ENCODE results near the gene STK38L. TPM values are rescaled to one million over a fixed set of nuclear protein-coding genes. Genes with fewer than 3 reads are reported as not detected.

STK38L gene
- total and polyA plus RNA-seq, 7 donors: 3.7 to 21.2 (median 16.3) TPM

- H3K27me3 ChIP-seq (ENCODE audit: insufficient read depth in 3 of 3, low read length in 2 of 3): no peaks in the 10 kb centered on the region
- H3K4me1 ChIP-seq: peaks cover 29% of the 10 kb centered on the region
- intact Hi-C loops (cut with DNase I): no loop called here
- peak overlapping the region; percentile 54 for H3K27ac ChIP-seq
- DNase-seq: no peak
- no peaks in the 10 kb centered on the region for H3K36me3 ChIP-seq (ENCODE audit: insufficient read depth in 1 of 2, low read depth in 1 of 2)
- no peak for TF ChIP-seq CTCF (IDR thresholded peaks at IDR 0.05)
- WGBS, 3 donors: 93 to 95% (median 93%) methylated on average over 3 of the region's 3 CpGs
- no peaks in the 10 kb centered on the region for H3K9me3 ChIP-seq
- H3K4me3 ChIP-seq: no peak overlapping the region
- no peak for ATAC-seq
Measured at GRCh38 chr12:27284021-27284420, 39.9 kb downstream of the STK38L start.

- WGBS, 3 donors: 61 to 68% (median 64%) methylated on average over 2 of the region's 2 CpGs
- no peaks in the 10 kb centered on the region for H3K9me3 ChIP-seq
- H3K4me3 ChIP-seq: no peak overlapping the region
- H3K27me3 ChIP-seq (ENCODE audit: insufficient read depth in 3 of 3, low read length in 2 of 3): no peaks in the 10 kb centered on the region
- no peak for DNase-seq
- H3K27ac ChIP-seq: peak overlapping the region; percentile 54
- peaks cover 29% of the 10 kb centered on the region for H3K4me1 ChIP-seq
- TF ChIP-seq CTCF (IDR thresholded peaks at IDR 0.05): no peak
- intact Hi-C loops (cut with DNase I): no loop called here
- peak in 1 of 4 donors; percentile 22 for ATAC-seq
- H3K36me3 ChIP-seq (ENCODE audit: insufficient read depth in 1 of 2, low read depth in 1 of 2): no peaks in the 10 kb centered on the region
Measured at GRCh38 chr12:27284751-27285150, 40.7 kb downstream of the STK38L start.

GRCh38 chr12:27285403-27285802, 41.3 kb downstream of the STK38L start:
- 78 to 92% (median 80%) methylated on average over 1 of the region's 1 CpG for WGBS, 3 donors
- intact Hi-C loops (cut with DNase I): no loop called here
- peaks cover 29% of the 10 kb centered on the region for H3K4me1 ChIP-seq
- TF ChIP-seq CTCF (IDR thresholded peaks at IDR 0.05): no peak
- peak overlapping the region; percentile 54 for H3K27ac ChIP-seq
- no peak overlapping the region for H3K4me3 ChIP-seq
- H3K27me3 ChIP-seq (ENCODE audit: insufficient read depth in 3 of 3, low read length in 2 of 3): no peaks in the 10 kb centered on the region
- ATAC-seq (no peak), DNase-seq (no peak)
- H3K9me3 ChIP-seq: no peaks in the 10 kb centered on the region
- no peaks in the 10 kb centered on the region for H3K36me3 ChIP-seq (ENCODE audit: insufficient read depth in 1 of 2, low read depth in 1 of 2)

GRCh38 chr12:27289414-27289813, 45.3 kb downstream of the STK38L start:
- intact Hi-C loops (cut with DNase I): no loop called here
- Histone ChIP-seq H3K27ac (no peak overlapping the region), H3K27me3 (ENCODE audit: insufficient read depth in 3 of 3, low read length in 2 of 3) (no peaks in the 10 kb centered on the region), H3K4me3 (no peak overlapping the region), H3K9me3 (no peaks in the 10 kb centered on the region), H3K36me3 (ENCODE audit: insufficient read depth in 1 of 2, low read depth in 1 of 2) (no peaks in the 10 kb centered on the region), H3K4me1 (peaks cover 20% of the 10 kb centered on the region)
- TF ChIP-seq CTCF (IDR thresholded peaks at IDR 0.05): no peak
- WGBS, 3 donors: 95 to 97% (median 96%) methylated on average over 3 of the region's 3 CpGs
- ATAC-seq (no peak), DNase-seq (no peak)

GRCh38 chr12:27290501-27291168, 46.5 kb downstream of the STK38L start:
- Histone ChIP-seq H3K27me3 (ENCODE audit: insufficient read depth in 3 of 3, low read length in 2 of 3) (no peaks in the 10 kb centered on the region), H3K9me3 (no peaks in the 10 kb centered on the region), H3K4me1 (peaks cover 9% of the 10 kb centered on the region), H3K36me3 (ENCODE audit: insufficient read depth in 1 of 2, low read depth in 1 of 2) (no peaks in the 10 kb centered on the region), H3K4me3 (no peak overlapping the region), H3K27ac (no peak overlapping the region)
- no peak for TF ChIP-seq CTCF (IDR thresholded peaks at IDR 0.05)
- WGBS, 3 donors: 50 to 58% (median 56%) methylated on average over 4 of the region's 4 CpGs
- intact Hi-C loops (cut with DNase I): loop anchor here in 1 of 2 donors (10.0 kb wide), 1 partner anchor 146 kb away; no protein-coding TSS in a partner anchor
- DNase-seq: no peak
- ATAC-seq: no peak
